GM15510 (cell line): Measurements from ENCODE around the gene AIFM1.

Source experiments
- POLR2A ChIP-seq: IDR thresholded peaks from 3 replicates; pipeline ENCODE4 v1.6.1; 2011; ENCODE audit warnings: borderline replicate concordance; ENCODE audit not compliant: insufficient read length; ENCODE audit errors: extremely low read depth

The AIFM1 gene

GRCh38 chrX:130095249-130096030, 70.2 kb downstream of the AIFM1 start:
- TF ChIP-seq POLR2A: no peak

DNA sequence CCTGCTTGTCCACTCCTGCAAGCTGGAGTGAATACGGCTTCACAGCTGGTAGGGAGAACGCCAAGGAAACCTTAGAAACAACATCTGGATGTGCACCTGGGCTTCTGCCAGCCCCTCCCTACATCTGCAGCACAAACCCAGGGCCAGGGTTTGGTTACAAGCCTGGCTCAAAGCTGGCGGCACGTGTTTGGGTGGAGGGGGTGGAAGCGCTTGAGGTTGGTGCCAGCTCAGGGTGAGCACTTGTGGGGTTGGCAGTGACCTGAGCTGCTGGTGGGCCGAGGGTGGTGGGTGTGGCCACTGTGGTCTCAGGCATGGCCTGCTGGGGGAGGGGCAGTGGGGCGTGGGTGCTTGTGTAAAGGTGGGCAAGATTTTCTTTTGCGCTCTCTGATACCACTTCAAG, 70.9 kb downstream of the AIFM1 start:
- TF ChIP-seq POLR2A: no peak

DNA sequence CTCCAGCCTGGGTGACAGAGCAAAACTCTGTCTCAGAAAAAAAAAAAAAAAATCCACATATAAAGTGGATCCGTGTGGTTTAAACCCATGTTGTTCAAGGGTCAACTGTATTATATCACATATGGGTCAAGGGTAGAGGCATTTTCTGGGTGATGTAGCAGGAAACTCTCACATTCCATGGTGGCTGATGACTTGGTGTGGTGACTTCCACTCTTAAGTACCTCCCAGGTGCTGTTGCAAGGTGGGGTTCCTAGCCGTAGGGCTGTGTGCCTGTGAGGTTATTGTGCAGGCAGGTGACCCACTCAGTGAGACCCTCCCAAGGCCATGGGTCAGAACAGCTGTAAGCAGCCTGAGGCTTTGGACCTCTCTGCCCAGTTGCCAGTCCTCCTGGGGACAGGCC, 72.4 kb downstream of the AIFM1 start:
- TF ChIP-seq POLR2A: no peak

- TF ChIP-seq POLR2A: peak; percentile 38
Observed at GRCh38 chrX:130091980-130092522, 73.6 kb downstream of the AIFM1 start.

DNA sequence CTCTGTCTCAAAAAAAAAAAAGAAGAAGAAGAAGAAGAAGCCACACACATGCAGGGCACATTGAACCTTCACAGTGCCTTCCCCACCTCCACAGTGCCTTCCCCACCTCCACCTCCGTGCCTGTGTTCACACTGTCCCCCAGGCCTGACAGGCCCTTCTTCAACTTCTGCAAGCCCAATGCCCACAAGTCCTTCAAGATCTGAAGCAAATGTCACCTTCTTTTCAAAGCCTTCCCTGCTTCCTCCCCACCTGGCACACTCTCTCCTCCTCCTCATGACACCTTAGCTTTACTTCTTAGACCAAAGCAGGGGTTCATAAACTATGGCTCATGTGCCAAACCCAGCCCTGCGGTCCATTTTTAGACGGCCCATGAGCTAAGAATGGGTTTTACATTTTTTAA, 75.3 kb downstream of the AIFM1 start:
- TF ChIP-seq POLR2A: no peak

DNA sequence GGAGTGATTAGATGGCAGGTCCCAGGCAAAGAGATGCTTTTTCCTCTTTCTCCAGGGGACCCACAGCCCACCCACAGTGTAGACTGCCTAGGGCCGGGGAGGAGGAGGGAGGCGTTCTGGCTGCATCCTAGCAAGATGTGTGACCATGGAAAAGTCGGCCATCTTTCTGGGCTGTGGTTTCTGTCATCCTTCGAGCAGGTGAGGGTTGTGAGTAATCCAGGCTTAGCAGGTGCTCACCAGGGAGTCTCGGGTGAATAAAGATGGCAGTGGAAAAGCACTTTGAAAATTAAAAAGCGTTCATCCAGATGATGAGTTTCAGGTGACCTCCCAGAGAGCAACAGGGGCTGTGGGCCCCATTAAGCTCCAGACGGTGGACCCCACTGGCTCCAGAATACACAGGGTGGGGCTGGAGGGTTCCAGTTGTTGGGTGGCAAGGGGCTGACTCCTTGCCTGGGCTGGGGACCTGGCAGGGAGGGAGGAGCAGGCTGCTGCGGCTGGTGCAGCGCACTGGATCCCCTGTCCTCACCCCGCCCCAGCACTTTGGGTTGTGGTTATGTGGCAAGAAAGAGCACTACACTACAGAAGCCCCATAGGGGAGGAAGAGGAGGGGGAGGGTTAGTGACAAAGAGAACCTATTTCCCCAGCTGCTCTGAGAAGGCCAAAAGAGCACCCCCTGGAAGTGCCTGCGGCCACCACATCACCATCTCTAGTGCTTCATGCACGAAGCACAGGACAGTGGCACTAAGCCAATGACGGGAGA, 79.0 kb downstream of the AIFM1 start:
- peak; percentile 46 for TF ChIP-seq POLR2A

DNA sequence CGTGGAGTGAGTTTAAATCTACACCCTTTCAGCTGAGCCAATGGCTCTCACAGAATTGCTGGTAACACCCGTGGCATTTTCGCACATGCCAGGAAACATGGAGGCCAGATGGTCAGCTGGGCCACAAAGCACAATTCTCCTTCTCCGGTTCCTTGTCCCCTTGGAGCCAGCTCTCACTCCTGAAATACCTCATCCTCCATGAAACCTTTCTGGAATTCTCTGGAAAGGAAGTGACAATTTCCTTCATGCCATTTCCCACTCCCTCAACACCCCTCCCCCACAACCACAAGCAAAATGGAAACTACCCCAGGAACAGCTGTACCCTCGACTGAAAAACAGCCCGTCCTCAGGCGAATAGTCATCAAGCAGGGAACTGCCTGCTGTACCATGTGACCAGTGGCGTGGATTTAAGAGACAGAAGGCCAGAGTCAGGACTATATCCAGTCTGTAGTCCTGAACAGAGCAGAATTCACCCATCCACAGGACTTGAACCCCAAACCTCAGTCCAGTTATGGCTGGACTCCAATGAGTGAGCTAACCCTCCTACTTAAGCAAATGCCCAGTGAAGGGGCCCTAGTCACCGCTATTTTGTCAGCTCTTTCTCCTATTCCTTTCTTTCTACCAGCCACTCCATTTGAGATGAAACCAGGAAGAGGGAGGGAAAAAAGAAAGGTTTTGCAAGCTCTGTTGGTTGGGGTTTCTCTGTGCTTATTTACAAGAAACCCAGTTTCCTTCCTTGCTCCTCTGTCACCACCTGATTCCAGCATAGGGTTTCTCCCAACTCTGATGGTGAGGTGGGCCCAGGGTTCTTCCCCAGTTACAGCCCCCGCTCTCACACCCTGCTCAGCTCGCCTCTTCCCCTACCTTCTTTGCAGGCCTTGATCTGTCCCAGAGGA, 79.8 kb downstream of the AIFM1 start:
- TF ChIP-seq POLR2A: peak; percentile 35

GRCh38 chrX:130084631-130085237, 80.9 kb downstream of the AIFM1 start:
- peak; percentile 46 for TF ChIP-seq POLR2A

- TF ChIP-seq POLR2A: no peak
Observed at GRCh38 chrX:130083656-130084382, 81.8 kb downstream of the AIFM1 start.

- no peak for TF ChIP-seq POLR2A
Observed at GRCh38 chrX:130083107-130083490, 82.5 kb downstream of the AIFM1 start.

DNA sequence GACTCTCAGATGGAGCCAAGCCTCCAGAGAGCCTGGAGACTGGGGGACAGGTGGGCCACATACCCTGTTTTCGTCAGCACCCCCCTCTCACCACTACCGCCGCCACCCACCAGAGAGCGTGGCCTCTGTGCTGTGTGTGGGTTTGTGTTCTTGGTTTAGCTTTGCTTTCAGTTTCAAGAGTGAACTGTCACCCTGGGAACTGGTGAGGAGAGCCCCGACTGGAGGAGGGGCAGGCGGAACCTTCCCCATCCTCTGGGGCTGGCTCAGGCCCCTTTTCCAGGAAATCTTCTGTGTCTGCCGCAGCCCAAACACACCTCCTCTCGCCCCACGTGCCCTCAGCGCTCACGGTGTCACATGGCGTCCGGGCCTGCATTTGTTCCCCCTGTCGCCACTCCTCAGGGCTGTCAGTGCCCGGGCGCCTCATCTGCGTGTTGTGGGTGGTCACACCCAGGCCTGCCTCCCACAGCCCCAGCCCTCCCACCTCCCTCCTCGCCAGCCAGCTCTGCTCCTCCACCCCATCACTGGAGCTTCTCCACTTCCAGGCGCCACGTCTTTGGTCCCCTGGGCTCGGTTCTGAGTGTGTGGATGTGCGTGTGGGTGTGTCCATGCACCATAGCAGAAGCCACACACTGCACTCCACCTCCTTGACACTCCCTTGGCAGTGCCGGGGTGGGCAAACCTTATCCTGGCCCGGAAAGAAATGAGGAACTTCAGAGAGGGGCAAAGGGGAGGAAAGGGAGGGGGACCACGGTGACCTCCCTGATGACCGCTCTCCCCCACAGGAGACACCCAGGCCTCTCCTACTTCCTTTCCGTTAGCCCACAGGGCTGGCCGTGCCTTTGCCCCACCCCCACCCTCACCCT, 83.2 kb downstream of the AIFM1 start:
- TF ChIP-seq POLR2A: no peak

DNA sequence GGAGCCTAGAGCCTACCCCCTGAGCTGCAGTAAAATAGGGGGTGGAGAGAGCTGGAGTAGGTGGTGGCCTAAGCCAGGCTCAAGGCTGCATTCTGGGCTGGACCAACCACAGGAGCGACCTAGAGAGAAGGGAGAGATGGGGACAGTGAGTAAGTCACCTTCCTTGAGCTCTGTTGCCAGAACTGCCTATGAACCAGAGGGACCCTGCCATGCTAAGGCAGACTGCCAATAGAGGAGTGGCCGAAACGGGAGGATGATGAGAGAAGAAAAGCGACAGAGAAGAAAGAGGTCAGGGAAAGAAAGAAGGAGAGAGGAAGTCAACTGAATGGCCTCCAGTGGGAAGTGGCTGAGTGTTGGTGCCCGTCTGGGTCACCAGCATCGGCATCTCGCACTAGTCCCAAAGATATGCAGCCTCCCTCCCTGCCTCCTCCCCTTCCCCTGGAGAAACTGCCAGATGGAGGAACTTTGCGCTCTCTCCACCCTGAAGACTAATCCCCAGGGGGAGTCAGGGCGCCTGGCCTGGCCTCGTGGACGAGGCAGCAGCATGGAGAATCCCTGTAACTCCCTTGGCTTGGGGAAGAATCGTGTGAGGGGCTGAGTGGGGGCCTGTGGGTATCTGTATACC, 84.1 kb downstream of the AIFM1 start:
- TF ChIP-seq POLR2A: no peak
